ENCODE data around the gene NPAS2. TPM values are rescaled to one million over a fixed set of nuclear protein-coding genes. Genes with fewer than 3 reads are reported as not detected.

Gene NPAS2
- total RNA-seq, 1 donor from 2014 or later, result 11.4 TPM

DNA sequence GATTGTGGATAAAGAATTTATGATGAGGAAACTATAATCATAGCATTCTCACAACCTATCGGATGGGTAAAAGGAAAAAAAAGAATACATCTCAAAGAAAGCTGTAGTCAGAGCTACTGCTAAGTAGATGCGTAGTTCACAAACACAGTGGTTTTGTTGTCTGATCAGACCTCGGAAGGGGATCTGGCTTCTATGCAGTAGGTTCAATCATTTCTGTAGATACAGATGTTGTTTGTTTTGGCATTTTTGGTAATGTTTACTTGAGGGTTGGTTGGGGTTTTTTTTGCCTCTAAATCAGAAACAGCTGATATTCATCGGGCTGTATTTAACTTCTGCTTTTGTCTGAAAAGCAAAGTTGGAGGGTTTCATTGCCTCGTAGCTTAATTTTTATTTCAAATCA is 42.1 kb downstream of the NPAS2 start:
- Histone ChIP-seq H3K9me3 (no peaks in the 10 kb centered on the region), H3K4me3 (no peak overlapping the region), H3K36me3 (no peaks in the 10 kb centered on the region), H3K4me1 (no peaks in the 10 kb centered on the region), H3K27ac (no peak overlapping the region), H3K27me3 (no peaks in the 10 kb centered on the region)
- intact Hi-C loops (cut with DNase I), result no loop called here
- DNase-seq (no peak), ATAC-seq (no peak)
- TF ChIP-seq, protein P1, sequence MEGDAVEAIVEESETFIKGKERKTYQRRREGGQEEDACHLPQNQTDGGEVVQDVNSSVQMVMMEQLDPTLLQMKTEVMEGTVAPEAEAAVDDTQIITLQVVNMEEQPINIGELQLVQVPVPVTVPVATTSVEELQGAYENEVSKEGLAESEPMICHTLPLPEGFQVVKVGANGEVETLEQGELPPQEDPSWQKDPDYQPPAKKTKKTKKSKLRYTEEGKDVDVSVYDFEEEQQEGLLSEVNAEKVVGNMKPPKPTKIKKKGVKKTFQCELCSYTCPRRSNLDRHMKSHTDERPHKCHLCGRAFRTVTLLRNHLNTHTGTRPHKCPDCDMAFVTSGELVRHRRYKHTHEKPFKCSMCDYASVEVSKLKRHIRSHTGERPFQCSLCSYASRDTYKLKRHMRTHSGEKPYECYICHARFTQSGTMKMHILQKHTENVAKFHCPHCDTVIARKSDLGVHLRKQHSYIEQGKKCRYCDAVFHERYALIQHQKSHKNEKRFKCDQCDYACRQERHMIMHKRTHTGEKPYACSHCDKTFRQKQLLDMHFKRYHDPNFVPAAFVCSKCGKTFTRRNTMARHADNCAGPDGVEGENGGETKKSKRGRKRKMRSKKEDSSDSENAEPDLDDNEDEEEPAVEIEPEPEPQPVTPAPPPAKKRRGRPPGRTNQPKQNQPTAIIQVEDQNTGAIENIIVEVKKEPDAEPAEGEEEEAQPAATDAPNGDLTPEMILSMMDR (IDR thresholded peaks at IDR 0.05), result no peak

DNA sequence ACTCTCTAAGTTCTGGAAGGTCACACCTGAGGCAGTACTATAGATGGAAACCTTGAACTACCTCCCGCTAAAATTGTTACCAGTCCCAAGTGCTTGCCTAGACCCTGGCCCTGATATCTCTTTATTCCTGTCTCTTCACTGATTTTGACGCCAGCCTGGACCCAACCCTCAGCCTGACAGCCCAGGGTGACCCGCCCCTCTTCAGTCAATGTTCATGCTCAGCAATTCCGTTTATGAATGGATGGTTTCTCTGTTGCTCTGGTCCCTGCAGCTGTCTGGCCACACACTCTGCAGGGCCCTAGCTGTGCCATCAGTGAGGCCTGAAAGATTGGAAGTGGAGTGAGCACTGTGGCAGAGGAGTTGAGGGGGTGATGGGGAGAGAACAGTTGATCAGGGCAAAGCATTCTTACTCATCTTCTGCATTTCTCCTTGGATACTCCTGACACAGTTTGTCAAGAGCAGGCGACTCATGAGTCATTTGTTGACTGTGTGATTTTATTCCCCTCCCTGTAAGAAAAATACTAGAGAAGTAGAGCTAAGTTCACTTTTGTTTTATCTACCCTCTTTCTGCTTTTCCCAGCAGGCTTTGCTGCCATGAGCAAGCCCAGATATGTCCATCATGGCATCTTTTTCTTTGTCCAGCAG is 46.0 kb downstream of the NPAS2 start:
- DNase-seq (no peak), ATAC-seq (peak; percentile 60)
- no peaks in the 10 kb centered on the region for H3K4me1 ChIP-seq
- no peaks in the 10 kb centered on the region for H3K36me3 ChIP-seq
- intact Hi-C loops (cut with DNase I), result no loop called here
- TF ChIP-seq, protein P1 (IDR thresholded peaks at IDR 0.05), result no peak
- no peak overlapping the region for H3K4me3 ChIP-seq
- H3K27me3 ChIP-seq, result no peaks in the 10 kb centered on the region
- H3K27ac ChIP-seq, result no peak overlapping the region
- no peaks in the 10 kb centered on the region for H3K9me3 ChIP-seq

DNA sequence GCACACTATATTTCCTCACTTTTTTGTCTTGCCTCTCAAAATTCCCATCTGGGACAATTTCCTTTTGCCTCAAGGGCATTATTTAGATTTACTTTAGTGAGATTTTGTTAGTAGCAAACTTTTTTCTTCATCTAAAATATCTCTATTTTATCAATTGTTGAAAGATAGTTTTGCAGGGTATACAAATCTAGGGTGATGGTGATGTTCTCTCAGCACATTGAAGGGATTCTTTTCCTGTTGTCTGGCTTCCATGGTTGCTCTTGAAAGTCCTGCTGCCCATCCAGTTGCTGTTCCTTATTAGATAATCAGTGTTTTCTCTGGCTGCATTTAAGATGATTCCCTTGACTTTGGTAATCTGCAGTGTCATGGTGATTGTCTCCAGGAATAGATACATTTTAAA is 48.1 kb downstream of the NPAS2 start:
- intact Hi-C loops (cut with DNase I), result no loop called here

DNA sequence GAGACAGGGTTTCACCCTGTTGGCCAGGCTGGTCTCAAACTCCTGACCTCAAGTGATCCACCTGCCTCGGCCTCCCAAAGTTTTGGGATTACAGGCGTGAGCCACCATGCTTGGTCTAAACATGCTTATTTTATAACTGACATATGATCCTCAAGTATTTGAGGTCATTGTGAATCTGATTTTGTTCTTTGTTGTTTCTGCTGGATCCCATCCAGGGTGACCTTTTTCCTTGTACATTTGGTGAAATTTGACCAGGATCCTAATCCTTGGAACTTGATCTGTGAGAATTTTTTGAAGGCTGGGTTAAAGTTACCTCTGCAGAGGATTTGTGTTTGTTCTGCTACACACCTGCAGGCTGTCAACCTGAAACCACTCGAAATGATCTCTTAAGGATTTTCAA is 49.2 kb downstream of the NPAS2 start:
- Histone ChIP-seq H3K4me3 (no peak overlapping the region), H3K27me3 (no peaks in the 10 kb centered on the region), H3K27ac (no peak overlapping the region), H3K36me3 (no peaks in the 10 kb centered on the region), H3K4me1 (no peaks in the 10 kb centered on the region), H3K9me3 (no peaks in the 10 kb centered on the region)
- intact Hi-C loops (cut with DNase I), result no loop called here
- ATAC-seq (no peak), DNase-seq (no peak)
- TF ChIP-seq, protein P1 (IDR thresholded peaks at IDR 0.05), result no peak

More for the DNA sequence above, 48.1 kb downstream of the NPAS2 start:
- H3K36me3 ChIP-seq, result no peaks in the 10 kb centered on the region
- TF ChIP-seq, protein P1 (IDR thresholded peaks at IDR 0.05), result no peak
- ATAC-seq (no peak), DNase-seq (no peak)
- H3K4me3 ChIP-seq, result no peak overlapping the region
- H3K9me3 ChIP-seq, result no peaks in the 10 kb centered on the region
- H3K27ac ChIP-seq, result no peak overlapping the region
- no peaks in the 10 kb centered on the region for H3K27me3 ChIP-seq
- H3K4me1 ChIP-seq, result no peaks in the 10 kb centered on the region

DNA sequence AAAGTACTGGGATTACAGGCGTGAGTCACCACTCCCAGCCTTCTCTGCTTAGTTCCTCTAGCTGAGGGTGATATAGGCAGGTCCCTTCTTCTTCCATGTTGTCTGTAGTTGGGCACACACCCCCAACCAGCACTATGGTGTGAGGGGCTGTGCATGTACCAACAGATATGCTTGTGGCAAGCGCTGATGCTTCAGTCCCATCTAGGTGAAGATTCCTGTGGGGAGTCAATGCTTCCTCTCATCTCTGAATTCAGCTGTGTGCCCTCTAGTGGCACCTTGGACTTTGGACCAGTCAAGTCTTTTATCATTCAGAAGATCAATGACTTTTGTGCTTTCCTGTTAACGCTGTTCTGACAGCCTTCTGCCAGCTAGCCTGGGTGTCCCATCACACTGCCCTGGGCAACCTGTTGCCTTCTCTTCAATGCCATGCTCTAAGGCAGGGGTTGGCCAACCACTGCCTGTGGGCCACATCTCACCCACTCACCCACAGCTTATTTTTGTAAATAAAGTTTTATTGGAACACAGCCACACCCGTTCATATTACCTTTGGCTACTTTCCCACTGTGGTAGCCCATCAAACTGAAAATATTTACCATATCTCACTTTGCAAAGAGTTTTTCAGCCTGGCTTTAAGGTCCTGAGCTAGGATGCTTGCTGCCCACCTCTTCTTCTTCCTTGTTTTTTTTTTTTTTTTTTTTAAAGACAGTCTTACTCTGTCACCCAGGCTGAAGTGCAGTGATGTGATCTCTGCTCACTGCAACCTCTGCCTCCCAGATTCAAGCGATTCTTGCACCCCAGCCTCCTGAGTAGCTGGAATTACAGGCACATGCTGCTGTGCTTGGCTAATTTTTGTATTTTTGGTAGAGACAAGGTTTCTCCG is 51.0 kb downstream of the NPAS2 start:
- TF ChIP-seq, protein P1 (IDR thresholded peaks at IDR 0.05), result peak; percentile 24
- Histone ChIP-seq H3K36me3 (no peaks in the 10 kb centered on the region), H3K27me3 (no peaks in the 10 kb centered on the region), H3K9me3 (no peaks in the 10 kb centered on the region), H3K4me1 (no peaks in the 10 kb centered on the region), H3K27ac (no peak overlapping the region), H3K4me3 (no peak overlapping the region)
- intact Hi-C loops (cut with DNase I), result no loop called here
- DNase-seq (no peak), ATAC-seq (peak; percentile 28)

Data from upper lobe of right lung (tissue), 1 donor.